GM12891 (cell line): ENCODE results near the gene REG3A.

Source experiments
- PAX5 ChIP-seq: IDR thresholded peaks from 2 replicates; pipeline ENCODE4 v1.6.1; 2011; ENCODE audit warnings: low read length, moderate library complexity, mild to moderate bottlenecking; ENCODE audit not compliant: insufficient read depth, severe bottlenecking
- POLR2A ChIP-seq: IDR thresholded peaks from 2 replicates; pipeline ENCODE4 v1.6.1; 2011; ENCODE audit warnings: low read depth, low read length, control low read depth
- POLR2AphosphoS5 ChIP-seq: IDR thresholded peaks from 2 replicates; pipeline ENCODE4 v1.6.1; 2011; ENCODE audit warnings: low read depth, low read length, control low read depth
- POU2F2 ChIP-seq: IDR thresholded peaks from 2 replicates; pipeline ENCODE4 v1.6.1; 2011; ENCODE audit warnings: low read depth, mild to moderate bottlenecking, control low read depth, low read length, moderate library complexity
- SPI1 ChIP-seq: IDR thresholded peaks from 2 replicates; pipeline ENCODE4 v1.6.1; 2011; ENCODE audit warnings: low read depth, low read length, control low read depth
- TAF1 ChIP-seq: IDR thresholded peaks from 2 replicates; pipeline ENCODE4 v1.6.1; 2011; ENCODE audit warnings: low read depth, low read length, control low read depth

DNA sequence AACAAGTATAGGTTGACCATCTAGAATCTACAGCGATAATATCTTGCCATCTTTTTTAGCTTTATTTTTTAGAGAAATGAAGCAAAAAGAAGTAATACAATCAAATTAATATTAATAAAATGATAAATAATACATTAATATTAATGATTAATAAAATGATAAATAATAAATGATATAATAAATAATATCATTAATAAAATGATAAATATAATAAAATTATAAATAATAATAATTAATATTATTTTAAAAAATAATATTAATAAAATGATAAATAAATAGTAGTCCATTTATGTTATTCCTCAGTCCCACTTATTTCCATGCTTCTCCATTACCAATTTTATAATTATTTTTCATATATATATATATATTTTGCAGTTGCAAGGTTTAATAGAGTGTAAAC is 3.2 kb upstream of the REG3A start:
- no peak for TF ChIP-seq POLR2A
- no peak for TF ChIP-seq TAF1
- TF ChIP-seq POLR2AphosphoS5, result no peak
- TF ChIP-seq SPI1, result no peak
- TF ChIP-seq POU2F2, result no peak
- TF ChIP-seq PAX5, result no peak
